ENCODE measurements around the gene CLHC1.
A peak's percentile ranks its signal among the peaks of the same experiment; 100 is the strongest.
"Not testable (repeated sequence)": the region's sequence is repeated elsewhere in the genome, so short reads cannot be mapped to it uniquely, and the experiment has no call there.

The CLHC1 gene

DNA sequence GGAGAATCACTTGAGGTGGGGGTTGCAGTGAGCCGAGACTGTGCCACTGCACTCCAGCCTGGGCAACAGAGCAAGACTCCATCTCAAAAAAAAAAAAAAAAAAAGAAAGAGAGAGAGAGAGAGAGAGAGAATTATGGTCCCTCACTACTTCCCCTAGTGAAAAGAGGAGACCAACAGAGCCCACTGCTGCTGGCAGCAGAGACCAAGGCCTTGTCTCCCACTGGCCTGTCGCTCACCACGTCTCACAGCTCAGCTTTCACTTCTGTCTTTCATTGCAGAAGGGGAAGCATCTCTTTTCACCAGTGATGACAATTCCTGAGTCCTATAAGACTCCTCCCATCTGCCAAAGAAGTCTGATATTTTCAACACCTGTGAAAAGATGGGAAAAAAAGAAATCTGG lies 81.3 kb downstream of the CLHC1 start:
- DNase-seq (ENCODE audit: low read depth), result no peak
- TF ChIP-seq, protein P1, sequence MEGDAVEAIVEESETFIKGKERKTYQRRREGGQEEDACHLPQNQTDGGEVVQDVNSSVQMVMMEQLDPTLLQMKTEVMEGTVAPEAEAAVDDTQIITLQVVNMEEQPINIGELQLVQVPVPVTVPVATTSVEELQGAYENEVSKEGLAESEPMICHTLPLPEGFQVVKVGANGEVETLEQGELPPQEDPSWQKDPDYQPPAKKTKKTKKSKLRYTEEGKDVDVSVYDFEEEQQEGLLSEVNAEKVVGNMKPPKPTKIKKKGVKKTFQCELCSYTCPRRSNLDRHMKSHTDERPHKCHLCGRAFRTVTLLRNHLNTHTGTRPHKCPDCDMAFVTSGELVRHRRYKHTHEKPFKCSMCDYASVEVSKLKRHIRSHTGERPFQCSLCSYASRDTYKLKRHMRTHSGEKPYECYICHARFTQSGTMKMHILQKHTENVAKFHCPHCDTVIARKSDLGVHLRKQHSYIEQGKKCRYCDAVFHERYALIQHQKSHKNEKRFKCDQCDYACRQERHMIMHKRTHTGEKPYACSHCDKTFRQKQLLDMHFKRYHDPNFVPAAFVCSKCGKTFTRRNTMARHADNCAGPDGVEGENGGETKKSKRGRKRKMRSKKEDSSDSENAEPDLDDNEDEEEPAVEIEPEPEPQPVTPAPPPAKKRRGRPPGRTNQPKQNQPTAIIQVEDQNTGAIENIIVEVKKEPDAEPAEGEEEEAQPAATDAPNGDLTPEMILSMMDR (IDR thresholded peaks at IDR 0.05; ENCODE audit: low read length, missing control alignments), result no peak
- no peak overlapping the region for H3K4me3 ChIP-seq (replicated peaks; ENCODE audit: low read depth, low read length)

DNA sequence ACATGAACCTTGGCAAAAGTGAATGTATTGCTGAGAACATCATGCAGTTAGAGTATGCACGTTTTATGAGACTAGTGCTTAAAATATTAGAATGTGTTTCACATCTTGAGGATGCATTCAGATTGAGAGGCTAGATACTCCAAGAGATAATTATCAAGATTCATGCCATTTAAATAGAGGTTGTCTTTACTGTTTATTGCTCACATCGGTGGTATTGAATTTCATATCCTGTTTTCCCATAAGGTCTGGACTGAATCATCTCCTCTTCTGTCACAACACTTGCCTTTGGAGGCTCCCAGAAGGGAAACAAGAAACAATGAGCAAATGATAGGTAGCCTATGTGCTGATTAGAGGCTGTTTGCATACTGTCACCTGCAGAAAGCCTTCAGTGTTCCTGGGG lies 83.8 kb downstream of the CLHC1 start:
- TF ChIP-seq, protein P1 (IDR thresholded peaks at IDR 0.05; ENCODE audit: low read length, missing control alignments), result no peak
- DNase-seq (ENCODE audit: low read depth), result peak; percentile 62

DNA sequence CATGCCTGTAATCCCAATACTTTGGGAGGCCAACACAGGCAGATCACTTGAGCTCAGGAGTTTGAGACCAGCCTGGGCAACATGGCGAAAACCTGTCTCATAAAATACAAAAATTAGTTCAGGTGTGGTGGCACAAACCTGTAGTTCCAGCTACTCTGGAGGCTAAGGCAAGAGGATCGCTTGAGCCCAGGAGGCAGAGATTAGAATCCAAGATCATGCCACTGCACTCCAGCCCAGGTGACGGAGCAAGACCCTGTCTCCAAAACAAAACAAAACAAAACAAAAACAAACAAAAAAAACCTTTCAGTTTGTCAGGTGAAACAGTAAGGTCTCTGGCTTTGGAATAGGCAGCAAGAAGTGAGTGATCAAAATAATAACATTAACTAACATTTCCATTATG lies 84.6 kb downstream of the CLHC1 start:
- TF ChIP-seq, protein P1 (IDR thresholded peaks at IDR 0.05; ENCODE audit: low read length, missing control alignments), result no peak
- no peak for DNase-seq (ENCODE audit: low read depth)
- no peak overlapping the region for H3K4me3 ChIP-seq (replicated peaks; ENCODE audit: low read depth, low read length)

More for the DNA sequence above, 83.8 kb downstream of the CLHC1 start:
- no peak overlapping the region for H3K4me3 ChIP-seq (replicated peaks; ENCODE audit: low read depth, low read length)

GRCh38 chr2:55147041-55147440 lies 85.1 kb downstream of the CLHC1 start:
- TF ChIP-seq, protein P1 (IDR thresholded peaks at IDR 0.05; ENCODE audit: low read length, missing control alignments), result no peak

DNA sequence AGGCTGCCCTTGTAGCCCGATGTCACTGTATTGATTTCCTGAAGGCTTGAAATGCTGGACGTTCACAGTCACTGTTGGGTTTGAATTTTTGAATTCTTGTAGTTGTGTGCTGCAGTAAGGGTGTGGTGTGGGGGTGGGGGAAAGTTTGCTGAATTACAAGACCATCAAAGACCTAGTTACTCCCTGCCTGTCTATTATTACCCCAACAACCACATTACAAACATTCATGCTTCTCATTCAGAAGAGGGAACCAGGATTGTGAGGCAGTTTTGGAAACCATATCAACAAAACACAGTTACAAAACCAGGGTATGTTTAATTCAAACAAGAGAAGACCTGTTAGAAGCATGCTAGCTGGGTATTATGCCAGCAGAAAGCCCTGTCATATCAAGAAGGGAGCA lies 85.8 kb downstream of the CLHC1 start:
- no peak overlapping the region for H3K4me3 ChIP-seq (replicated peaks; ENCODE audit: low read depth, low read length)
- DNase-seq (ENCODE audit: low read depth), result no peak
- TF ChIP-seq, protein P1 (IDR thresholded peaks at IDR 0.05; ENCODE audit: low read length, missing control alignments), result no peak

More at GRCh38 chr2:55147041-55147440, 85.1 kb downstream of the CLHC1 start:
- H3K4me3 ChIP-seq (replicated peaks; ENCODE audit: low read depth, low read length), result no peak overlapping the region
- no peak for DNase-seq (ENCODE audit: low read depth)

GRCh38 chr2:55144922-55145820 lies 86.9 kb downstream of the CLHC1 start:
- TF ChIP-seq, protein P1 (IDR thresholded peaks at IDR 0.05; ENCODE audit: low read length, missing control alignments), result no peak
- DNase-seq (ENCODE audit: low read depth), result no peak
- H3K4me3 ChIP-seq (replicated peaks; ENCODE audit: low read depth, low read length), result no peak overlapping the region

GRCh38 chr2:55143706-55144105 lies 88.4 kb downstream of the CLHC1 start:
- H3K4me3 ChIP-seq (replicated peaks; ENCODE audit: low read depth, low read length); DNase-seq (ENCODE audit: low read depth): not testable (repeated sequence)

All from fibroblast of pulmonary artery (primary cell).